Fibroblast of pulmonary artery (primary cell): Measurements from ENCODE around the gene HCK.

ENCODE experiments used
- DNase-seq: peaks from one replicate; pipeline ENCODE4 v3.0.0-alpha.2; 2010; ENCODE audit warnings: low read depth
- H3K4me3 ChIP-seq: replicated peaks from 2 replicates; pipeline ENCODE4 v1.5.1; 2011; ENCODE audit warnings: low read depth, mild to moderate bottlenecking, control low read depth, low read length, moderate library complexity
- CTCF ChIP-seq: IDR thresholded peaks from 2 replicates; pipeline ENCODE4 v1.5.1; 2011; ENCODE audit warnings: mild to moderate bottlenecking, control low read depth, low read length, inconsistent platforms; ENCODE audit errors: missing control alignments

HCK gene

GRCh38 chr20:32070690-32071213, 18.7 kb downstream of the HCK start:
- no peak for TF ChIP-seq CTCF
- H3K4me3 ChIP-seq: no peak overlapping the region
- DNase-seq: no peak

GRCh38 chr20:32071395-32072167, 19.5 kb downstream of the HCK start:
- H3K4me3 ChIP-seq: no peak overlapping the region
- TF ChIP-seq CTCF: no peak
- DNase-seq: no peak

- DNase-seq: no peak
- no peak for TF ChIP-seq CTCF
- H3K4me3 ChIP-seq: no peak overlapping the region
These were observed 20.2 kb downstream of the HCK start for GRCh38 chr20:32072168-32072750.

GRCh38 chr20:32075534-32075933, 23.5 kb downstream of the HCK start:
- no peak for DNase-seq
- H3K4me3 ChIP-seq: no peak overlapping the region
- no peak for TF ChIP-seq CTCF

GRCh38 chr20:32077190-32077589, 25.1 kb downstream of the HCK start:
- no peak overlapping the region for H3K4me3 ChIP-seq
- no peak for DNase-seq
- TF ChIP-seq CTCF: no peak

GRCh38 chr20:32078322-32078721, 26.3 kb downstream of the HCK start:
- DNase-seq: no peak
- H3K4me3 ChIP-seq: no peak overlapping the region
- TF ChIP-seq CTCF: no peak

GRCh38 chr20:32078791-32079190, 26.7 kb downstream of the HCK start:
- TF ChIP-seq CTCF: no peak

More at GRCh38 chr20:32078791-32079190, 26.7 kb downstream of the HCK start:
- H3K4me3 ChIP-seq: no peak overlapping the region
- no peak for DNase-seq
